Right ventricle myocardium superior (tissue), 1 donor: ENCODE results near the gene ACSL6. TPM values are rescaled to one million over a fixed set of nuclear protein-coding genes. Genes with fewer than 3 reads are reported as not detected.

Experiments
- ATAC-seq: fragments of 200-7000 bp; cut with Tn5 transposase; one replicate; pipeline ENCODE4 v1.9.1; 2020; ENCODE audit warnings: mild to moderate bottlenecking; ENCODE audit not compliant: poor library complexity
- DNase-seq: peaks from one replicate; pipeline ENCODE4 v3.0.0-alpha.2; 2020
- intact Hi-C: fragments of 100-400 bp; cut with DNase I; formaldehyde crosslinking; loops from one replicate; pipeline ENCODE4 v1.11.2; 2022
- total RNA-seq: library from RNA; stranded (reverse); fragmentation: NEBNext Ultra II Directional; extraction: Animal tissue kit (Norgen Biotek cat#: 25700); gene quantifications from one replicate; pipeline ENCODE4 v1.2.1, GENCODE V29; 2021
- donor health status: DM: no; HTN: yes; CAD: no; lungs with severe emphysema.

Gene ACSL6
- total RNA-seq, 1 donor from 2014 or later = 3.0 TPM

- ATAC-seq = no peak
- DNase-seq = no peak
- intact Hi-C loops = no loop called here
Measured at GRCh38 chr5:131993676-131994075, 17.8 kb downstream of the ACSL6 start.

GRCh38 chr5:131992370-131992769 lies 19.1 kb downstream of the ACSL6 start:
- DNase-seq (no peak), ATAC-seq (no peak)
- intact Hi-C loops = no loop called here

DNA sequence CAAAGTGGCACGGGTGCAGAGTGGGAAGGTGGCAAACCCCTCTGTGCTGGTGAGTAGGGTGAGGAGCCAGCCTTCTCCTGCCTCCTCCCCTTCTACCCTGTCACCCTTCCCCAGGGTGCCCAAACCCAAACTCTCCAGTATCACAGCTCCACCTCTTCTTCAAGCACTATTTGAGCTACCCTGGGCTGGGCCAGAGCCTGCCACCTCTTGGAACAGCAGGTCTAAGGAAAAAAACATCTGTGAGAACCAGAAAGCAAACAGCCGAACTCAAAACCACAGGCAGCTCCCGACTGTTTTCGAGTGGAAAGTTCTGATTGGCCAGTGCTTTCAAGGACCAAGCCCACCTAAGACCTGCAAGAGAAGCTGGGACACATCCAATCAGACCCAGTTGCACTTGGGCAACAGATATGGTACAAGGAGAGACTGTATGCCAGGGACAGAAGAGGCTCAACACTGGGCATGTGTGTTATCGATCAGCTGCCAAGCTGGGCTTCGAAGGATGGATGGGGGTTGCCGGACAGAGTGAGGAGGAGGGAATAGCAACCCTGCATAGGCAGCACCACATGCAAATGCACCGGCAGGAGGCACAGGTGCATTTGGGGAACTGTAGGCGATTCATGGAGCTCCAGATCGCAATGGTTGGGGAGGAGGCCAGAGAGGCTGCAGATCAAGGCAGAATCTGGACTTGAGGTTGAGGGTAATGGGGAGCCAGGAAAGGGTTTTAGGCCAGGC lies 19.7 kb downstream of the ACSL6 start:
- ATAC-seq = no peak
- peak; percentile 11 for DNase-seq
- intact Hi-C loops = no loop called here

DNA sequence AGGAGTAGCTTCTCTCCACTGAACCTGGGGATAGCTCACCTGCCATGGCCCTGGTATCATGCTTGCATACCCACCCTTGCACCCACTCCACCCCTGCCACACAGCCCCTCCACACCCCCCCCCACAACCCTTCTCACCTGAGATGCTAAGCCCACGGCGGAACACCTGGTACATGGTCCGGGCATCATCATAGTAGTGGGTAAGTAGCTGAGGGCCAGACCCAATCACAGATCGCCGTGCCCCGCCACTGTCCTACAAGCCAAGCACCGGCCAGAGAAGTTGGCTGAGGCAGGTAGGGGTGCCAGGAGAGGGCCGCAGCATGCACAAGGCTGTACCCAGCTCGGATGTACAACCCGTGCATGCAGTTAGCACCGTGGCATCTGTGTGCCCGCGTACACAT lies 20.7 kb downstream of the ACSL6 start:
- ATAC-seq = no peak
- intact Hi-C loops = no loop called here
- peak; percentile 12 for DNase-seq

DNA sequence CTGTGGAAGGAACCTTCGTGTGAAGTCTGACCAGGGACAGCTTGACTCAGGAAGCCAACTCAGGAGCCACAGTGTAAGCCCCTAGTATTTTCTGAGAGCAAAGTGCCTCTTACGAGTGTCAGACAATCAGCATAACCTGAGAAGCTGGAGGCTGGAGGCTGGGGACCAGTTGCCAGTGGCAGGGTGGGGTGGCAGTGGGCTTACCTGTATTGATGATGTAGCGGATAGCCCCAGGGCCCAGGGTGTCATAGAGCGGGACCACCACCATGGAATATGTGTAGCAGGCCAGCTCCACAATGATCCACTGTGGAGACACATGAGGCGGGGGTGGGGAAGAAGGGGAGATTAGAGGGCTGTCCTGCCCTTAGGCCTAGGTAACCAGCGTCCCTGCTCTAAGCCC lies 22.9 kb downstream of the ACSL6 start:
- intact Hi-C loops = no loop called here
- peak; percentile 16 for DNase-seq
- ATAC-seq = no peak

- intact Hi-C loops = no loop called here
- DNase-seq = no peak
- no peak for ATAC-seq
Measured at GRCh38 chr5:131987251-131987650, 24.2 kb downstream of the ACSL6 start.

DNA sequence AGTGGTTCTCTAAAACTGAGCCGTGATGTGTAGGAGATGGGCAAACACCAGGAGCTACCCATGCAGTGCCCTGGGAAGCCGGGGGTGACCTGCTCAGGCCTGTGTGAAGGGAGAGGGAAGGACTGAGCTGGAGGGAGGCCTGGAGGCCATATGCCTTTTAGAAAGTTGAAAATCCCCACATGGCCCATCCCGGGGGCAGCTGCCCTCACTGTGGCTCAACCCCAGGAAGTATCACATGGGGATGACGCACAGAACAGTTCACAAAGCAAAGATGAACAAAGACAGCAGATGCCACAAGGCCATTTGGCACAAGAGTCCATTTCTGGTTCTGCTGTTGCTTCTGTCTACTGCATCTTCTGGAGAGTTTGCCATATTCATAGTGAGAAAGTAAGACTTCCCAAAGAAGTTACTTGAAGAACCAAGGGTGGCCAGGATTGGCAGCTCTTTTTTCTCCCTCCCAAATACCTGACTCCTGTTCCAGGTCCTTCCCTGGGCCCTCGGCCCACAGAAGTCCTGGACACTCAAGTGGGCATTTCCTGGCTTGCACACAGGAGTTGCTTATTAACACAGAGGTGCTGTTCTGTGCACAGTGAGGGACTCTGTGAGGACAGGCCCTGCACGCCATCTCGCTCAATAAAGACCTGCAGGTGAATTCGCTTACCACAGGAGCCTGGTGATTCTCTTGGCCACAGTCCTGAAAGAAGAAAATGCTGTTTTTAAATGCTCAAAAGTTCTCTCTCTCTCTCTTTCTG lies 25.1 kb downstream of the ACSL6 start:
- ATAC-seq = no peak
- intact Hi-C loops = no loop called here
- no peak for DNase-seq

- ATAC-seq (no peak), DNase-seq (no peak)
- intact Hi-C loops = no loop called here
Measured at GRCh38 chr5:131984956-131985665, 26.3 kb downstream of the ACSL6 start.

DNA sequence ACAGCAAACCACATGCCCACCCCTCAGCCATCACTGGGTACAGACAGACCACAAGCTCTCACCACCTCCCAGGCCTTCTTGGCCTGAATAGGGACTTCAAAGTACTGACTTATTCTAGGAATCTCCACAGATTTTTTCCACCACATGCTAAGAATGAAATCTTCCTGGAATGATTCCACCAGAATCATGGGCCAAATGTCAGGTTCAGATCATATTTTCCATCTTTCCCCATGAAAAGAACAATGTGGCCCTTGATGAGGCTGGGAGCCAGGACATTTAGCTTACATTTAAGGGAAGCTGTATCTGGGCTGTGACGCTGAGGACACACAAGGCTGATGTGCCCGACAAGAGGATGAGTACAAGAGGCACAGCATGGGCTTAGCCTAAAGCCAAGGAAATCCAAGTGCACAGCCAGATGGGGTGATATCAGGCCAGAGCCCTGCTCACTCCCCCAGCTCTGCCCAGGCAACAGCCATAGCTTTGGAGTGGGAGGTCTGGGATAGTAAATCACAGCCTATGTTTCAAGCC lies 28.1 kb downstream of the ACSL6 start:
- ATAC-seq = no peak
- DNase-seq = no peak
- intact Hi-C loops = no loop called here

DNA sequence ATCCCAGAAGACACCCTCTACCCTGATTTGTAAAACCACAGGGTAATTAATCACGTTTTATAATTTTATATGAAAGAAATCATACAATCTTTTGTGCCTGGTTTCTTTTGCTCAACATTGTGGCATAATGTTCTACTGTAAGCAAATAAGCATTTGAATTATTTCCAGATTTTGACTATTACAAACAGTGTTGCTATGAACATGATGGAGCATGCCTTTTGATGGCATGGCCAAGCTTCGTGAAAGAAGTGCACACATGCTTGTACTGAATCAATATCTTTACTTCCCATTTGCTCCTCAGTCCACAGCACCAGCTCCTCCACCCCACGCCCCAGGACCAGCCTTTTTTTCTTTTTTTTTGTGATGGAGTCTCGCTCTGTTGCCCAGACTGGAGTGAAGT lies 29.9 kb downstream of the ACSL6 start:
- DNase-seq (no peak), ATAC-seq (no peak)
- intact Hi-C loops = no loop called here

- DNase-seq (no peak), ATAC-seq (no peak)
- intact Hi-C loops = no loop called here
Measured at GRCh38 chr5:131980696-131981095, 30.8 kb downstream of the ACSL6 start.

DNA sequence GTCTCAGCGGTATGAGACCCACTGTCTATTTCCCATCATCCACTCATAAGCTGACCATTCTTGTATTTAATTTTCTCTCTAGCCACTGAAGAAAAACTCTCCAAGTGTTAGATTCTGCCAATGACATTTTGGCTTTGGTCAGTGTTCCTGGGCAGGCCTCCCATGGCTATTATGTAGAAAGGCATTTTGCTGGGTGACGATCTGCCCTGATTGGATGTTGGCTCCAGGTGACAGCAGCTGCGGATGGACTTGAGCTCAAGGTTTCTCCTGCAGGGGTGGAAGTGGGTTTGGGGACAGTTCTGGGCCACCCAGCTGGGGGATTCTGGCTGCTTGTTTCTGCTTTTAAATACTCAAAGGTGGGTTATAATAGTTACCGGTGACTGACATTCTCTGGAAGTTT lies 31.6 kb downstream of the ACSL6 start:
- DNase-seq (no peak), ATAC-seq (no peak)

GRCh38 chr5:131977212-131977604 lies 34.2 kb downstream of the ACSL6 start:
- DNase-seq = no peak
- intact Hi-C loops = no loop called here
- no peak for ATAC-seq

More for the DNA sequence above, 31.6 kb downstream of the ACSL6 start:
- intact Hi-C loops = no loop called here

DNA sequence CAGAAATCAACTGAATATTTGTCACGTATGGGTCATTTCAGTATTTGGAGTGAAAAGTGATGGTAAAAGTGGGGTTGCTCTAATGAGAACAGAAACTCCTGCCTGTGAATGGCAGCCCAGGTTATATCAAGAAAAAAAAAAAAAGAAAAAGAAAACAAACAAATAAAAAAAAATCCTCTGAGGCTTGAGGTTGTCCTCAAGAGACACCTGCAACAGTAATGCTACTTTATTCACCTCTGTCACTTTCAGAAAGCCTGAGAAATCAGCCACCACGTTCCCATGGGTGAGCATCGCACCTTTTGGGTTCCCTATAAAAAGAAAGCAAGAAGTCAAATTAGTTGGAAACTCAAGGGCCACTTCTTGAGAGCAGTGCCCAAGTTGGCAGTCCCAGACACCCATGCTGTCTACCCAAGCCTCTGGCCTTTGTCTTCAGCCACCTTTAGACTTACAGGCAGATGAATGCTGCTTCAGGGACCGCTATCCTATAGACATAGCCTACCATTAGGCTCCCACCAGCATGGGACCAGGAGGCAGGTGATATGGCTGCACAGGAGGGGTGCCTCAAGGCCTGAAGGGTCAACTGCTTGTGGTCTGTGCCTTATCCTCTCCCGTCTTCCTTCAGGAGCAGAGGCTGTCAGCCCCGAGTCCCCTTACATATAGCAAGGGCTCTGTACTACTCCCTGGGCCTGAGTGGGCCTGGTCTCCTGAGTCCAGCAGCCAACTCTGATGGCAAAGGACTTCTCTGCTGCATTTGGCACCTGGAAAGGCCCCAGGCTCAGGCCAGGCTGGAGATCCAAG lies 34.8 kb downstream of the ACSL6 start:
- intact Hi-C loops = no loop called here
- DNase-seq (no peak), ATAC-seq (no peak)

DNA sequence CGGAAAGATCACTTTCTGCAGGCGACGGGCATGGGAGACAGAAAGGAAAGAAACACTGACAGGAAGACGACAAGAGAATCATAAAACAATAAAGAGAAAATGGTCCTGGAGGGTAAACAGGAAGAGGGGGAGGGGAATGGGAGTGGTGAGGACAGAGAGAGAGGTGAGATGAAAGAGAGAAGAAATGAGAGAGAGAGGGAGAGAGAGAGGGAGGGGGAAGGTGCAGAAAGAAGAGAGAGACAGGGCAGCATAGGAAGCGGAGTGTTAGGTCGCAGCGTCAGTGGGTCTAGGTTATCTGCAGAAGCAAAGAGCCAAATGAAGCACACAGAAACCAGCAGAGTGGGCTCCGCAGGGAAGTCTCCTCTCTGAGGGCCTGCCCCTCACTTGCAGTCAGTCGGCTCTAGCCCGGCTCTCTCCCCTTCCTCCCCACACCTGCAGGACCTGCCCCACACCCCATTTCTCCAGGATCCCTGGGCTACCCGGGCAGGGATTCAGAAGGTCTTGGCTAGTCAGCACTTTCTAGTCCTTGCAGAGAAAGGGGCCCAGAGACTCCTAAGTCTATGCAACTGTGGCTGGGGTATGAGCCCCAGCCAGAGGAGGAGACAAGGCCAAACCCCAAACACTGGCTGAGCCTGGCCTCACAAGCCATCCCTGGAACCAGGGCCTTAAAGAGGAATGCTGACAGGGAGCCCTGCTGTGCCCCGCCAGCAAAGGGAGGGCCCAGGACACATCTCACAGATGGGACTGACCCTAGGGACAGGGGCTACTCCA lies 36.3 kb downstream of the ACSL6 start:
- DNase-seq (no peak), ATAC-seq (no peak)
- intact Hi-C loops = no loop called here

GRCh38 chr5:131974622-131974955 lies 36.9 kb downstream of the ACSL6 start:
- DNase-seq (no peak), ATAC-seq (no peak)
- intact Hi-C loops = no loop called here

GRCh38 chr5:131974016-131974415 lies 37.4 kb downstream of the ACSL6 start:
- intact Hi-C loops = no loop called here
- no peak for DNase-seq
- ATAC-seq = no peak

GRCh38 chr5:131973089-131973712 lies 38.3 kb downstream of the ACSL6 start:
- DNase-seq (no peak), ATAC-seq (no peak)
- intact Hi-C loops = no loop called here
